AG09319 (cell line): ENCODE results near the gene SPTBN1.

Experiments used
- DNase-seq: peaks from one replicate; pipeline ENCODE4 v3.0.0-alpha.2; 2010; ENCODE audit warnings: low read depth; ENCODE audit errors: extremely low read depth
- TF ChIP-seq, protein P1 (sequence below): IDR thresholded peaks from 2 replicates; pipeline ENCODE4 v1.5.1; 2011; ENCODE audit warnings: low read depth, mild to moderate bottlenecking, inconsistent platforms, low read length, moderate library complexity

The SPTBN1 gene

DNA sequence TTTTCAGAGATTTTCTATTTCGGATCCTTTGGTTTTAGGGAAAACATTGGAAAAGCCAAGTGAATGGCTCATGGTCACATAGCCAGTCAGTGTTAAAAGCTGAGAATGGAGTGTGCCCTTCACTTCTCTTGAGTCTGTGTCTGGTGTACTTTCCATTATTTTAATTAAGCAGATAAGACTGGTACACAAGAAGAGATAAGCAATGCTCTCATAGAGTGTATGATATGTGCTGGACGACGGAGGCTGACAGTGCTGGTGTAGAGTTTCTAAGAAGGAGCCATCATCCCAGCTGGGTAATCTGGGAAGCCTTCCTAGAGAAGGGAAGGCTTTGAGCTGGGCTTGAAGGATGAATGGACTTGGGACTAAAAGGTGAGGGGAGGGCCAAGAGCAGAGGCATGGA lies 93.3 kb downstream of the SPTBN1 start:
- no peak for DNase-seq

DNA sequence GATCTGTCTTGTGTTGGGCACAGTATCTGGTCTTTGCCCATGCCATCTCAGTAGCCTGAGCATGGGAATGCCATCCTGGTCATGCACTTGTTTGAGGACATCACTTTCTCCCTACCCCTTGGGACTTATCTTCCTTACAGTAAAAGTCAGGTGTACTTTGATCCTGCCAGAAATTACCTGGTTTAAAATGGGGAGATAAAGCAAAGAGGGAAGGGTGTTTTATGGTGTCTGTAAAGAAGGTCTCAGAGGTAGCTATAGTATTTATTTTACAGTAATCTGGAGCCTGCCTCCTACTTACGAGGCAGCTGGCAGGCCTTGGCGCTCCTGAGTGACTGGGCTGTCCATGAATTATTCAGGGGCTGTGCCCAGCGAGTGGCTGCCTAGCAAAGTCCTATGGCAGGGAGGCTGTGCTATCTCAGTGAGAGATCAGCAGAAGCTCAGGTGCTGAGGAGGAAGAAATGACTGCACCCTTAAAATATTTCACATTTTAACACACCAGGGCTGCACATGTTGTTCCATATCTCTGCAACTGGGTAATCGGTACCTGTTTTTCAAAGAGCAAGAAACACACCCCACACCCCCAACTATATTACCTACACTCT lies 93.9 kb downstream of the SPTBN1 start:
- TF ChIP-seq, protein P1, sequence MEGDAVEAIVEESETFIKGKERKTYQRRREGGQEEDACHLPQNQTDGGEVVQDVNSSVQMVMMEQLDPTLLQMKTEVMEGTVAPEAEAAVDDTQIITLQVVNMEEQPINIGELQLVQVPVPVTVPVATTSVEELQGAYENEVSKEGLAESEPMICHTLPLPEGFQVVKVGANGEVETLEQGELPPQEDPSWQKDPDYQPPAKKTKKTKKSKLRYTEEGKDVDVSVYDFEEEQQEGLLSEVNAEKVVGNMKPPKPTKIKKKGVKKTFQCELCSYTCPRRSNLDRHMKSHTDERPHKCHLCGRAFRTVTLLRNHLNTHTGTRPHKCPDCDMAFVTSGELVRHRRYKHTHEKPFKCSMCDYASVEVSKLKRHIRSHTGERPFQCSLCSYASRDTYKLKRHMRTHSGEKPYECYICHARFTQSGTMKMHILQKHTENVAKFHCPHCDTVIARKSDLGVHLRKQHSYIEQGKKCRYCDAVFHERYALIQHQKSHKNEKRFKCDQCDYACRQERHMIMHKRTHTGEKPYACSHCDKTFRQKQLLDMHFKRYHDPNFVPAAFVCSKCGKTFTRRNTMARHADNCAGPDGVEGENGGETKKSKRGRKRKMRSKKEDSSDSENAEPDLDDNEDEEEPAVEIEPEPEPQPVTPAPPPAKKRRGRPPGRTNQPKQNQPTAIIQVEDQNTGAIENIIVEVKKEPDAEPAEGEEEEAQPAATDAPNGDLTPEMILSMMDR = no peak
- DNase-seq = no peak

More for the DNA sequence above, 93.3 kb downstream of the SPTBN1 start:
- TF ChIP-seq, protein P1 = no peak

DNA sequence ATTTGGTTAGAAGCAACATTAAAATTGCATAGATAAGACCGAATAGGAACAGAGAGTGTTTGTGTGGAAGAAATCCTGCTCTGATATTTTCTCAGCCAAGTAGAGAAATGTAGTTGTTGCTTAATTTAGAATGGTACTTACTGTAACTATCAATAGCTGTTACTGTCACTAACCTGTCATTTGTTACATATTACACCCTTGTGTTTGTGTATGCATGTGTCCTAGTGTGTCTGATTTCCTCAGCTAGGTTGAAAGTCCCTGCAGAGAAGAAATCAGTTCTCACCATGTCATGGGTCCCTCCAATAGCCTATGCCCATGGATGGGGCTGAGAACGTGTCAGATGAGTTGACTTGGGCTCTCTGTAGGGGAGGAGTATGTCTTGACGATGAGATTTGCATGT lies 94.4 kb downstream of the SPTBN1 start:
- TF ChIP-seq, protein P1 = no peak
- no peak for DNase-seq

GRCh38 chr2:54551123-54551756 lies 95.1 kb downstream of the SPTBN1 start:
- no peak for DNase-seq
- TF ChIP-seq, protein P1 = no peak

DNA sequence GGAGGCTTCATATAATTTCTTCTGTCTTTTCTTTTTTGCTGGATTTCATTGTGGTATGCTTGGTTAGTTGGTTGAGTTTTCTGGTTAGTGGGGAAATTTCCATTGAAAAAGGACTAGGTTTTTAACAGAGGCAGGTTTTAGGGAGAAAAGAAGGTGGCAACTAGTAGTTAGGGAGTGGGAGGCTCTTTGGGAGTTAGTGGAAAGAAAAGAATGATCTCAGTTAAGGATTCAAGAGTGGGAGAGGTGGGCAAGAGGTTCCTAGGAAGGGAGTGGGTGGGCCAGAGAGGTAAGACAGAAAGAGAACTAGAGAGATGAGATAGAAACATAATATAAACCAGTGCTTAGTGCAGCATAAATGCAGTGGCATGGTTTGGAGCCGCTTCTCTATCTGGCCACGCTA lies 96.9 kb downstream of the SPTBN1 start:
- TF ChIP-seq, protein P1 = no peak

DNA sequence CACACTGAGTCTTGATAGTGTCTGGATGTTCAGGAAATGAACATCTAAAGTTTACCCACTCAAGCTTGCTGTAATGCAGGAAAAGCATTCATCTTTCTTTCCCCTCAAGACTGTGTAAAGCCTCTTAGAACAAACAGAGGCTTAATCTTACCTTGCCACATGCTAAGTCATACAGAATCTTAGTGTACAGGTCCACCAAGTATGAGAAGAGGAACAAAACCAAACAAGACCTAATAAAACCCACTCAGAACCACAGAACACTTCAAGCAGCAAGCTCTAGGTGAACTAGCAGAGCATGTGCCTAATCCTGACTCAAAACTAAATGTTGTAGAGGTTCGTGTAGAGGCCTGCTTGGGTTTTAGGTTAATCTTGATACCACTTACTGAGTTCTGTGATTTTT lies 97.6 kb downstream of the SPTBN1 start:
- no peak for DNase-seq

More for the DNA sequence above, 96.9 kb downstream of the SPTBN1 start:
- DNase-seq = no peak

GRCh38 chr2:54555318-54555837 lies 99.3 kb downstream of the SPTBN1 start:
- DNase-seq = no peak
- TF ChIP-seq, protein P1 = no peak

More for the DNA sequence above, 97.6 kb downstream of the SPTBN1 start:
- TF ChIP-seq, protein P1 = no peak
